Osteoblast (primary cell): ENCODE results near the gene DPYSL4. TPM values are rescaled to one million over a fixed set of nuclear protein-coding genes. Genes with fewer than 3 reads are reported as not detected.

ENCODE experiments used
- DNase-seq: peaks from one replicate; pipeline ENCODE4 v3.0.0; 2011; ENCODE audit warnings: low spot score, mixed read lengths; ENCODE audit not compliant: insufficient read length; ENCODE audit errors: missing footprints
- H2AFZ ChIP-seq: 2 replicates; pipeline ENCODE4 v1.6.0; 2011; ENCODE audit warnings: mild to moderate bottlenecking, low read length
- H3K27ac ChIP-seq: 2 replicates; pipeline ENCODE4 v1.5.1; 2011; ENCODE audit warnings: mild to moderate bottlenecking, low read depth, low read length, moderate library complexity
- H3K27me3 ChIP-seq: 2 replicates; pipeline ENCODE4 v1.6.0; 2012; ENCODE audit warnings: mild to moderate bottlenecking, control low read depth, inconsistent platforms, low read length, moderate library complexity; ENCODE audit not compliant: insufficient read depth
- H3K36me3 ChIP-seq: 2 replicates; pipeline ENCODE4 v1.5.1; 2011; ENCODE audit warnings: mild to moderate bottlenecking, low read length, control low read depth, moderate library complexity; ENCODE audit not compliant: insufficient read depth
- H3K4me1 ChIP-seq: 2 replicates; pipeline ENCODE4 v1.5.1; 2011; ENCODE audit warnings: mild to moderate bottlenecking, low read length, control low read depth, moderate library complexity; ENCODE audit not compliant: insufficient read depth
- H3K4me2 ChIP-seq: 2 replicates; pipeline ENCODE4 v1.6.0; 2011; ENCODE audit warnings: mild to moderate bottlenecking, low read length; ENCODE audit not compliant: insufficient read depth
- H3K4me3 ChIP-seq: fragments of 200-600 bp; sonication (generic); 3 replicates; pipeline ENCODE4 v1.5.1; 2012; ENCODE audit warnings: mild to moderate bottlenecking, low read length, inconsistent platforms; ENCODE audit not compliant: insufficient read depth
- H3K79me2 ChIP-seq: 2 replicates; pipeline ENCODE4 v1.6.0; 2012; ENCODE audit warnings: mild to moderate bottlenecking, low read length, control low read depth, inconsistent platforms; ENCODE audit not compliant: insufficient read depth
- H3K9me3 ChIP-seq: 2 replicates; pipeline ENCODE4 v1.5.1; 2011; ENCODE audit warnings: low read depth, low read length, control low read depth
- H4K20me1 ChIP-seq: 2 replicates; pipeline ENCODE4 v1.6.0; 2012; ENCODE audit warnings: mild to moderate bottlenecking, low read length, control low read depth; ENCODE audit not compliant: insufficient read depth
- CTCF ChIP-seq: IDR thresholded peaks from 2 replicates; pipeline ENCODE4 v1.5.1; 2011; ENCODE audit warnings: mild to moderate bottlenecking, low read depth, low read length, moderate library complexity; ENCODE audit errors: extremely low read depth
- total RNA-seq: library from RNA; depleted of rRNA; stranded (reverse); fragments of >200 nt; gene quantifications from 2 replicates; pipeline ENCODE4 v1.2.3, GENCODE V29; 2012

DPYSL4 gene
- total RNA-seq, 1 donor, result 0.72 TPM

- no peak overlapping the region for H3K27ac ChIP-seq
- H3K4me2 ChIP-seq, result no peak overlapping the region
- no peaks in the 10 kb centered on the region for H3K36me3 ChIP-seq
- no peak overlapping the region for H3K4me3 ChIP-seq
- no peak for TF ChIP-seq CTCF
- H2AFZ ChIP-seq, result no peak overlapping the region
- H3K9me3 ChIP-seq, result no peaks in the 10 kb centered on the region
- no peaks in the 10 kb centered on the region for H3K4me1 ChIP-seq
- H3K27me3 ChIP-seq, result no peaks in the 10 kb centered on the region
- no peaks in the 10 kb centered on the region for H3K79me2 ChIP-seq
- no peaks in the 10 kb centered on the region for H4K20me1 ChIP-seq
- DNase-seq, result no peak
Measured at GRCh38 chr10:132225073-132225848, 38.5 kb downstream of the DPYSL4 start.

- Histone ChIP-seq H3K36me3 (no peaks in the 10 kb centered on the region), H3K27ac (no peak overlapping the region), H3K27me3 (no peaks in the 10 kb centered on the region), H3K4me1 (no peaks in the 10 kb centered on the region), H2AFZ (no peak overlapping the region), H3K4me2 (no peak overlapping the region), H3K79me2 (no peaks in the 10 kb centered on the region), H3K9me3 (no peaks in the 10 kb centered on the region), H3K4me3 (no peak overlapping the region), H4K20me1 (no peaks in the 10 kb centered on the region)
- TF ChIP-seq CTCF, result no peak
- DNase-seq, result no peak
Measured at GRCh38 chr10:132225849-132226205, 39.1 kb downstream of the DPYSL4 start.

- Histone ChIP-seq H3K4me2 (no peak overlapping the region), H3K27me3 (no peaks in the 10 kb centered on the region), H3K9me3 (no peaks in the 10 kb centered on the region), H3K79me2 (no peaks in the 10 kb centered on the region), H3K4me3 (no peak overlapping the region), H2AFZ (no peak overlapping the region), H3K36me3 (no peaks in the 10 kb centered on the region), H3K27ac (no peak overlapping the region), H4K20me1 (no peaks in the 10 kb centered on the region), H3K4me1 (no peaks in the 10 kb centered on the region)
- DNase-seq, result peak; percentile 26
- no peak for TF ChIP-seq CTCF
Measured at GRCh38 chr10:132226586-132227405, 40.0 kb downstream of the DPYSL4 start.

- peak; percentile 75 for DNase-seq
- no peak overlapping the region for H2AFZ ChIP-seq
- H3K79me2 ChIP-seq, result no peaks in the 10 kb centered on the region
- no peaks in the 10 kb centered on the region for H3K4me1 ChIP-seq
- no peaks in the 10 kb centered on the region for H3K27me3 ChIP-seq
- H4K20me1 ChIP-seq, result no peaks in the 10 kb centered on the region
- H3K36me3 ChIP-seq, result no peaks in the 10 kb centered on the region
- no peak overlapping the region for H3K4me2 ChIP-seq
- TF ChIP-seq CTCF, result no peak
- H3K4me3 ChIP-seq, result no peak overlapping the region
- H3K9me3 ChIP-seq, result no peaks in the 10 kb centered on the region
- no peak overlapping the region for H3K27ac ChIP-seq
Measured at GRCh38 chr10:132227851-132228390, 41.2 kb downstream of the DPYSL4 start.
